Brain pericyte (primary cell): ENCODE measurements around the gene PLK3.
"Not testable (repeated sequence)": the region's sequence is repeated elsewhere in the genome, so short reads cannot be mapped to it uniquely, and the experiment has no call there.

Experiments
- DNase-seq: peaks from one replicate; pipeline ENCODE4 v3.0.0-alpha.2; 2012; ENCODE audit warnings: low read depth, low spot score

Gene PLK3

DNA sequence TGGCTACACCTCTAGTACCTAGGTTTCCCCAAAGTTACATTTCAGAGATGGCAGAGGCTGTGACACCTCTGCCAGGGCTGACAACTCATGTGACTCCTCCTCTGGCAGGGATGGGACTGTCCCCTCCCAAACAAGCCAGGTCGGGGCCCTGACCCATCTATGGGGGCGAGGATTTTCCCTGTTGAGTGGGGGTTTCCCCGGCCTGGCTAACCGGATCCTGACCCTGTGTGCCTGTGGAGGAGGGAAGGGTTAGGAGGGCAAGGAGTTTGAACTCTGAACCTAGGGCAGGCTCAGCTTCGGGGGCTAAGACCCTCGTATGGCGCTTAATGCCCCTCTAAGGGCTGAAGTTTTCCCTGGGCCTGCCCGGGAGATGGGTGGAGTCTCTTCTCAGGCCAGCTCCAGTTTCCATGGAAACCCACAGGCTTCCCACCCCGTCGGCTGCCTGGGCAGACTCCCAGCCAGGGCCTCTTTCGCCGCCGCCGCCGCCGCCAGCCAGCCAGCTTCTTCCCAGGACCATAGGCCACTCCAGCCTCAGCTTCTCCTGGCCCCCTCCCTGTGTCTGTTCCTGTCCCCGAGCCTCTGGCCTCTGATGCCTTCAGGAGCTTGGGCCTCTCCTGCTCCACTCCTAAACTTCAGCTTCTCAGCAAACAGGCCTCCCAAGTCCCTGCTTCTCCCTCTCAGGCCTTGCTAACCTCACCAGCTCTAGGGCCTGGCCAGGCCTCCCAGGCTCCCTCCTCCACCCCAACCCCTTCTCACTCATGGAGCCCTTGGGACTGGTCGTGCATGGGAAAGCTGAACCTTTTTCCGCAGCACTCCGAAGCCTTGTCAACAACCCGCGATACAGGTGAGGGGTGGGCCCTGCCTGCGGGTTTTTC, 8.1 kb downstream of the PLK3 start, which contains the start of gene BTBD19:
TSS of gene BTBD19 (plus strand) at position 461 of the 875 bp plus-strand sequence. CDS start at position 759, 298 bp downstream.
- no peak for DNase-seq

DNA sequence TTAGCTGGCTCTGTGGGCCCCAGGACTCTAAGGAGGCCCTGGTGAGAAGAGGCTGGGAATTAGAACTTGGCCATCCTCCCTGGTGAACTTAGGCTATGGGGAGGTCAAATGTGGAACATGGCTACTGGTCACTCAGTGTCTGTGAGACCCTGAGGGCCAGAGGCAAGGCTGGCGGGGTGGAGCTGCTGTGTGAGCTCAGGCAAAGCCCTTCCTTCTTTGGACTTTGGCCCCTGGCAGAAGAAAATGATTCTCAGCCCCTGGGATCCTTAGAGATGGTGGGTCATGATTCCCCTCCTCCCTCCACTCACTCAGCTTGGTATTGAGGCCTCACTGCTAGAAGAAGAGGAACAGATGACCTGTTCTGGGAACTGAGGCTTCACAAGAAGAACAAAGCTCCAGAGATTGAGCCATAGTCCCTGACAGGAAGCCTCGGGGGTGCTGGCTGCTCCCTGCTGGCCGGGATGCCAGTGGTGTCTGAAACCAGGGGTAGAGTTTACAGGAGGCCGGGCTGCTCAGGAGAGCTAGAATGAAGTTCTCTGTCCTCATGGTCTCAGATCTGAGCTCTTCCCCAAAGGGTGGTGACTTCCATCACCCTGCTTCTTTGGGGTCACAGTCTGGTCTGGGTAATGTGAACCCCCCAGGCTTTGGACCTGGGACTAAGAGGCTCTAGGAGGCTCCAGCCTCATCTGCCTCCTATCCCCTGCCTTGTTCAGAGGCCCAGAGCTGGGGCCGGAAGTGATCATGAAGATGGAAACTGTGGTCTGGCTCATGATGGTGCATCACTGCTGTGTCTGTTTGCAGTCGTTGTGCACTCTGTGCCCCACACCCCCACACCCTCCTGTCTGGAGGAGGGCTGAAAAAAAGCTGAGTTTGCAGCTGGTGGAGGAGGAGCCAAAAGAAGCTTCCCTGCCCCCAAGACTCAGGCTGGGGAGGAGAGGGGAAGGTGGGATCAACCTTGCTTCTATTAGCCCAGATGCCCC, 9.1 kb downstream of the PLK3 start:
- peak; percentile 71 for DNase-seq

DNA sequence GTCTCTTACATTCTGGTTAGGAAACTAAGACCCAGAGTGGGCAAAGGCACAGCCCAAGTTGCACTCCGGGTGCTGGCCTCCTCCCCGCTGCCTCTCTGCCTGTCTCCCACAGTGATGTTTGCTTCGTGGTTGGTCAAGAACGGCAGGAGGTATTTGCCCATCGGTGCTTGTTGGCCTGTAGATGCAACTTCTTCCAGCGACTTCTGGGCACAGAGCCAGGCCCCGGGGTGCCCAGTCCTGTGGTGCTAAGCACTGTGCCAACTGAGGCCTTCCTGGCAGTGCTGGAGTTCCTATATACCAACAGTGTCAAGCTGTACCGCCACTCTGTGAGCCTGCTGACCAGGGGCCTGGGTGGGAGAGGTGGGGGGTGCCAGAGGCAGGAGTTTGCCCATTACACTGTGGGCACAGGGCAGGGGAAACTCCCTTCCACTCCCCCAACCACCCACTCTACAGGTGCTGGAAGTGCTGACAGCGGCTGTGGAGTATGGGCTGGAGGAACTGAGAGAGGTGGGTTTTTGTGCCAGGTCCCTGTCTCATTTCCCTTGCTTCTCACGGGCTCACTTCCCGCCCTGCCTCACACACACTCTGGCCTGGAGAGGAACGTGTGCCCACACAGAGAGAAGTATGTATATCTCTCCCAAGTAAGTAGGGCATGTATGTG, 10.1 kb downstream of the PLK3 start:
- DNase-seq: peak; percentile 84

DNA sequence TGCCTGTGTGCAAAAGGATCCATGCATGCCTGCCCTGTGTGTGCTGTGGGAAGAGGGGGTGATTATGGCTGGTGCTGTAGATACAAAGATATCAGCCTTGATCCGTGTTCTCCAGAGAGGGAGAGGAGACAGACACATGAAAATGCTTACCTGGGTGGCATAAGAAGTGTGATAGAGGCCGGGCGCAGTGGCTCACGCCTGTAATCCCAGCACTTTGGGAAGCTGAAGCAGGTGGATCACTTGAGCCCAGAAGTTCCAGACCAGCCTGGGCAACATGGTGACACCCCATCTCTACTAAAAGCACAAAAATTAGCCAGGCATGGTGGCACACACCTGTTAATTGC, 10.6 kb downstream of the PLK3 start:
- DNase-seq: not testable (repeated sequence)

DNA sequence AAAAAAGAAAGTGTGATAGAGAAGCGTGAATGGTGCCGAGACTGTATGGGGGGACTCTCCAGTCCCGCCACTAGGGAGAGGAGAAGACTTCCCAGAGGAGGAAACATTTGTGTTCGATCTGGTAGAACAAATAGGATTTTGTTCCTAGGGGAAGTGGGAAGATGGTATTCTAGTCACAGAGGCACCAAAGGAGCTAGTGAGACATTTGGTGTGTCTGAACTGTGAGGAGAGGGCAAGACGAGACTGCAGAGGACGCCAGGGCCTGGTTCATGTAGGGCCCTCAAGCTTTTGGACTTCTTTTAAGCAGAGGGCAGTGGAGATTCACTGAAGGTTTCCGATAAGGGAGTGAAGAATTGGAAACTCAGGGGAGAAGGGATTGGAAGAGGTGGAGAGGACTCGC, 11.1 kb downstream of the PLK3 start:
- DNase-seq: no peak

DNA sequence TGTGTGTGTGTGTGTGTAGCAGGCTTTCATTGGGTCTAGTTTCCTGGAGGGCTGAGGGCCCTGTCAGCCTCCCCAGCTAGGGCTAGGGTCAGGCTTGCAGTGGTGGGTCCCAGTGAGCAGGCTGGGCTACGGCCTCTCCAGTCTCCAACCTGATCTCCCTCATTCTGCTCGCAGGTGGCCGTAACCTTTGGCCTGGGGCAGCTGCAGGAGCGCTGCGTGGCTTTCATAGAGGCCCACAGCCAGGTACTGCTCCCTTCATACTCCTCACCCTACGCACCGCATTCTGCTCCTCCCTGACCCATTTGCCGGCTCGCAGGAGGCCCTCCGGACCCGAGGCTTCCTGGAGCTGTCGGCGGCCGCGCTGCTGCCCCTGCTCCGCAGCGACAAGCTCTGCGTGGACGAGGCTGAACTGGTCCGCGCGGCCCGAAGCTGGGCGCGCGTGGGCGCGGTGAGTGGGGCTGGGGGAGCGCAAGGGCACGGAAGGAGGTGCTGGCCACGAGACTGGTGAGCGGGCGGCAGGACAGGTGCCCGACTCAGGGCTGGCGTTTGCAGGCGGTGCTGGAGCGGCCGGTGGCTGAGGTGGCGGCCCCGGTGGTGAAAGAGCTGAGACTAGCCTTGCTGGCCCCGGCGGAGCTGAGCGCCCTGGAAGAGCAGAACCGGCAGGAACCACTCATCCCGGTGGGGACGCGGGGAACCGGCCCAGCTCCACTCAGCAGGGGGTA, 12.8 kb downstream of the PLK3 start:
- no peak for DNase-seq

DNA sequence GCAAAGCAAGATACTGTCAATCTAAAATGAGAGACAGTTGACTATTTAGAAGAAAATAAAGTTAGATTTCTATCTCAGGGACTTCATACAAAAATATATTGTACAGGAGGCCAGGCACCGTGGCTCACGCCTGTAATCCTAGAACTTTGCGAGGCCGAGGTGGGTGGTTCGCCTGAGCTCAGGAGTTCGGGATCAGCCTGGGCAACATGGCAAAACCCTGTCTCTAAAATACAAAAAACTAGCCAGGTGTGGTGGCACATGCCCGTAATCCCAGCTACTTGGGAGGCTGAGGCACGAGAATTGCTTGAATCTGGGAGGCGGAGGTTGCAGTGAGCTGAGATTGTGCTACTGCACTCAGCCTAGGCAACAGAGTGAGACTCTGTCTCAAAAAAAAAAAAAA, 15.7 kb downstream of the PLK3 start:
- DNase-seq: not testable (repeated sequence)

DNA sequence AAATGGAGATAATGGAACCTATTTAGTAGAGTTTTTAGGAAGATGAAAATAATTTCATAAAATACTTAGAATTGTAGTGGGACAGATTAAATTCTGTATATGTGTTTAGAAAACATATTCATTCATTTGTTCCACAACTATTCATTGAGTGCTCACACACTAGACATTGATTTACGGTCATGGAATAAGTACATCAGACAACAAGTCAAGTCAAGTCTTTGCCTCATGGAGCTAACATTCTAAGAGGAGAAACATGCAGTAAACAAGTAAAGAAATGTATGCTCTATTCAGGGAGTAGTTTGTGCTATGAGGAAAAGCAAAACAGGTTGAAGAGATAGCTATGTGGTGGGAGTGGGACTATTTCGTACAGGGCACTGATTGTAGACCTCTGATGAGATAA, 17.1 kb downstream of the PLK3 start:
- DNase-seq: no peak

DNA sequence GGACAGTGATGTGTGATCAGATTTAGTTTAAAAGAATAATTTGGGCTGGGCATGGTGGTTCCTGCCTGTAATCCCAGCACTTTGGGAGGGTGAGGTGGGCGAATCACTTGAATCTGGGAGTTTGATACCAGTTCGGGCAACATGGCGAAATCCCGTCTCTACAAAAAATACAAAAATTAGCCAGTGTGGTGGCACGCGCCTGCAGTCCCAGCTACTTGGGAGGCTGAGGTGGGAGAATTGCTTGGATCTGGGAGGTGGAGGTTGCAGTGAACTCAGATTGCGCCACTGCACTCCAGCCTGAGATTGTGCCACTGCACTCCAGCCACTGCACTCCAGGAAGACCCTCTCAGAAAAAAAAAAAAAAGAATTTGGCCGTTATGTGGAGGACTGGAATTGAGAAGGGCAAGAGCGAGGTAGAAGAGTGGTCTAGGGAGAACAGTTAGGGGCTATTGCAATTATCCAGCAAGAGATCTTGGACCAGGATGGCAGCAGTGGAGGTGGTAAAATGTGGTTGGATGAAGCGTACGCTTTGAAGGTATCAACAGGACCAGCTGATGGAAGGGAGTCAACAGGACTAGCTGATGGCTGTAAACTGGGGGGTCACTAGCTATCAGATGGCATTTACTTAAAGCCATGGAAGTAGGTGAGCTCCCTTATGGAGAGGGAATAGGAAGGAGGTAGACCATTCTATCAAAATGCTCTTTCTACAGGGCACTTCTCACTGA, 17.8 kb downstream of the PLK3 start:
- DNase-seq: no peak

DNA sequence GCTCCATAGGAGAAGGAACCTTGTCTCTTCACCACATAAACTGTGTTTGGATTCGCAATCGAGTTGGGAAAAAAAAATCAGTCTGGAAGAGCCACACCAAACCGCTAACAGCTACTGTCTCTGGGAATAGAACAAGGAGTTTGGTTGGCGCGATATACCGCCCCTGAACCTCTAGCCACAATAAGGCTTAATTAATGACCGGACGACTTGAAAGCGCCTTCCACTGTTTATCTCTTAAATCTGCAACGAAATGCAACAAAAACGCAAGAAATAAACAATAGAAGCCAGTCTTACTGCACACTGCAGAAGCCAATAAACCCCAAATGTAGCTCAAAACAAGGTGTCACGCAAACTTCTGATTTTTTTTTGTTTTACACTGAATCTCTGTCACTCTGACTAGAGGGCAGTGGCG, 19.0 kb downstream of the PLK3 start:
- no peak for DNase-seq

DNA sequence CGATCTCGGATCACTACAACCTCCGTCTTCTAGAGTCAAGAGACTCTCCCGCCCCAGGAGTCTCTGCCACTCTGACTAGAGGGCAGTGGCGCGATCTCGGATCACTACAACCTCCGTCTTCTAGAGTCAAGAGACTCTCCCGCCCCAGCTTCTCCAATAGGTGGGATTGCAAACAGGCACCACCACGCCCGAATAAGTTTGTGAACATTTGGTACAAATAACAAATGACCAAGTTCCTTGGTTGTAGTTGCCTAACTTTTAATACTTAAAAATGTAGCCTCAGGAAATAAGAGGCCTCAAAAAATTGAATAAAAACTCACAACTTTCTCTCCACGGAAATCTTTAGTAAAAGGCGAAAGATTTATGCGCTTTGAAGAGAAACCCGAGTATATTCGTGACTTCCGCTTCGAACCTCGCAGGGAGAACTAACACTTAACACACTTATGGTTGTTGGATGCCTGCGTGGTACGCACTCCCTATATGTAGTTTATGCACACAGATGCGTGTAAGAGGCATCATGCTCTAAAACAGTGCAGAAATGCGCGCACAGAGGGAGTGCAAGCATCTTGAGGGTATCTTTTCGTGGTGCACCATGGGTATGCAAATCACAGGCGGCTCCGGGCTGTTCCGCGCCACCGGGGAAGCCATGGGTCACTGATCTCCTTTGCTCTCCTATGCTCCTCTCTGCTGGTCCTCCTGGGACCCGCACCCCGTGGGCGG, 19.6 kb downstream of the PLK3 start:
- peak; percentile 79 for DNase-seq

DNA sequence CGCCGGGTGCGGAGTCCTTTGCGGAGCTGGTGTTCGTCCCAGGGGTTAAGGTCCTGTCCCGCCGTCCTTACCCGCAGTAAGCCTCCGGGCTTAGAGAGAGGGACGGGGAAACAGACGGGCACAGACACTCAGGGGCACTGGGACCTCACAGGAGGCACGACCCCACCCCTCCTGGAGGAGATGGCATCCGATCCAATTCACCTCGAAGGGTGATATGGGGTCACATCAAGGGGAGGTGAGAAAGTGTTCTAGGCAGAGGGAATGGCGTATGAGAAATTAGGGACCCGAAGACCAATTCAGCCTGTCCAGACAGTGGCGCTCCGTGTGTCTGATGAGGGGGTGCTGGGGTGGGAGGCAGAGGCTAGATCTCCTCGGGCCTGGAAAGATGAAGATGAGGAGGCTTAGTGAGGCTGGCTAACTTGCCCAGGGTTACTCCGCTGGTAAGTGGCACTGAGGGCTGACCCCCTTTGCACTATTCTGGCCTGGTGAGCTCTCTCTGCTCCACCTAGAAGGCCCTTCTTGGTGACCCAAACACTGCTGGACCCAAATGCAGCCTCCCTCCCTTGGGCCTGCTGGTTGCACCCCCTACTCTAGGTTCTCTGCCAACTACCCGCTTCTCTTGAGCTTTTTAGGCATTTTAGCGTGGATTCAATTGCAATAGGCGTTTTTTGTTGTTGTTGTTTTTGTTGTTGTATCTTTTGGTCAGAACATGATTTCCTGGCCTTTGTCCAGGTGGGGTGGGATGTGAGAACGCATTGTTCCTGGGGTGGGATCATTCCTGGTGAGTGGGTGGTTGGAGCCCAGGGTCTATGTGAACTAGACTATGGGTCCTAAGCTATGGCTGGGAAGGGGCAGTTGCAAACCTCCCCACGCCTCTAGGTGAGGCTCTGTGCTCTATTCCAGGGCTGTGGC, 20.4 kb downstream of the PLK3 start:
- no peak for DNase-seq

DNA sequence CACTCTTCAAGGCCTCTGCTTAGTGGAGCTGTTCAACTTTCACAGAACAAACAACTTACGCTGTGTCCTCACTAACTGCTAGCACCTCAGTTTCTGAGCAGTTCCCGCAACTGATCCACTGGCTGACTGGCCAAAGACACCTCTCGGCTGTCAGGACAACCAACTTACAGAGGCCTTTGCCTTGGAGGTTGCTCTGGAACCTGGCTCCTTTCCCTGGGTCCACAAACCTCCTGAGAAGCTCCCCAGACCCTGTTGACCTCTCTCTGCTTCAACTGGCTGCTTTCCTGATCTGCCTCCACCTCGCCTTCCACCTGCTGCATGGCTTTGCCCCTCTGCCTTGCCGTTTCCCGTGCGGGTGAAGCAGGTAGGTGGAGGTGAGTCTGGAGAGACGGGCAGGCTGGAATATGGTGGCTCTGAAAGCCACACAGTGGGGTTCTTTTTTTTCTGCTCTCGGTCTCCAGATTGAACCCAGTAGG, 21.1 kb downstream of the PLK3 start:
- DNase-seq: no peak

DNA sequence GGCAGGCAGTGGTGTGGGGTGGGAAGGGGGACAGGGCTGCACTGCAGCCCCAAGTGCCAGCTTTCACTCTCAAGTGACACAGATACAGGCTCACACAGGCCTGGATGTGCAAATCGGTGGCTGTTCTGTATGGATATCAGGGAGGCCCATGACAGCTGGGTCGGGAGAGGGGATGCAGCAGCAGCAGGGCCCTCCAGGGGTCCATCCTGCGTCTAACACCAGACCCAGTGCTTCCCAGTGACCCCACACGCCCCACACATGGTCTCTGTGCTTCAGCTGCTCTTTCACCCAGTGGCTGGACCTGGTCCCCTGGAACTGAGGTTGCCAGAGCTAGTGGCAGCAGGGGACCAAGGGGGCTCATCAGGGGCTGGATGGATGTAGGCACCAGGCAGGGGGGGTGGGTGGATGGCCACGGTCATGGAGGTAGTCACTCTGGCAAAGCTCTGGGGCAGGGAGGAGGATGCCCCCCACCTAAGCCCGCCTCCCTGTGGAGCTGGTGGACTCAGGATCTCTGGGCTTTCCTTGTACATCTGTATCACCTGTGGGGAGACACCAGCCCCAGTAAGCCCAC, 22.0 kb downstream of the PLK3 start:
- DNase-seq: no peak

DNA sequence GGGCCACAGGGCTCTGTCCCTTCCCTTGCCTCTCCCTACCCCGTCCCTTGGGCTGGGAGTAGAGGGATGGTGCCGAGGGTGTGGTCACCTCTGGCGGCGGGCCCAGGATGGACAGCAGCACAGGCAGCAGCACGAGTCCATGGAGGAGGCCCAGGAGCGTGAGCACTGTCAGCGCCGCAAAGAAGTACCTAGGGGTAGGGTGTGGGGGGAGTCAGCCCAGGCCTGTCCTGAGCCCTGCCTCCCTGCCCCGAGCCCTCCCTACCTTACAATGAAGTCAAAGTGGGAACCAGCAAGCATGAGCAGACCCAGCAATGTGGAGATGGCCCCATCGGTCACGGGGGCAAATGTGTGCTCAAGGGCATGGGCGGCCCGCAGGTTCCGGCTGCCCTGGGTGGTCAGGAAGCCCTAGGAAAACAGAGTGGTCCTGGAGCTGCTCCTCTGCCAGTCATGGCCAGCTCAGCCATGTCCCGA, 22.8 kb downstream of the PLK3 start:
- no peak for DNase-seq

DNA sequence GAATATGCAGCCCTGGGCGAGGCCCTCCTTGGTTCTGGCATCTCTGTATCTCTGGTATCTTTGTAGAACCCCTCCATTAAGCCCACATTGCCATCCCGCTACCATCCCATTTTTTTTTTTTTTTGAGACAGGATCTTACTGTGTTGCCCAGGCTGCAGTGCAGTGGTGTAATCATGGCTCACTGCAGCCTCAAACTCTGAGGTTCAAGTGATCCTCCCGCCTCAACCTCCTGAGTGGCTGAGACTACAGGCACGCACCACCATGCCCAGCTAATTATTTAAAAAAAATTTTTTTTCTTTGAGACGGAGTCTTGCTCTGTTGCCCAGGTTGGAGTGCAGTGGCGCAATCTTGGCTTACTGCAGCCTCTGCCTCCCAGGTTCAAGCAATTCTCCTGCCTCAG, 24.2 kb downstream of the PLK3 start:
- not testable (repeated sequence) for DNase-seq

DNA sequence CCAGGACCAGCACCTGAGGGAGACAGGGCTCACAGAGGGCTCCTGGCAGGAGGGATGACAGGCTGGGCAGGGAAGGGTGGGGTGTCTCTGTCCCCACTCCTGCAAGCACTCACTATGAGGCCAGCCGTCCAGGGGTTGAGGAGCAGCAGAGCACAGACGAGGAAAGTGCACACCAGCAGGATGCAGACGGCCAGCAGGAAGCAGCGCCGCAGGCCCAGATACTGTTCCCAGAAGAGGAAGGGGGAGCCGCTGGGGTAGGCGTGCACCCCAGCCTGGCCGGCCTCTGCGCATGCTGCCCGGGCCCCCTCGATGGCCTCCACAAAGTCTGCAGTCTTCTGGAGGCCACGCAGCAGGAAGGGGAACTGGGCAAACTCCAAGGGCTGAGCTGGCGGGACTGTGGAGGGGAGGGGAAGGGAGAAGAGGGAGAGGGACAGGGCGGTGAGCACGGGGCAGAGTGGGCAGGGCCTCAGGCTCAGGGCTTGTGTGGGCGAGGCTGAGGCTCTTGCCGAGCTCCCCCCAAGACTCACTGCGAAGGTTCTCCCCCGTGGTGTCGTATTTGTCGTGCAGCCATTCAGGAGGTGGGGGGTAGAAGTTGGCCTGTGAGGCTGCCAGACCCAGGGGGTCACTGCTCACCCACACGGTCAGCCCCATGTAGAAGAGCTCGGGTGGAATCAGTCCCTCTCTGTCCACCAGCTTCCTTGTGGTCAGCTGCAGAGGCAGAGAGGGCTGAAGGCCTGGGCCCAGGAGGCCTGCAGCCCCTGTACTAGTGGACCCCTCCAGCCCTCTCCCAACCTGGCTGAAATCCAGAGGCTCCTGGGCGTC, 26.4 kb downstream of the PLK3 start:
- no peak for DNase-seq
